Stimulated activated CD8-positive, alpha-beta memory T cell treated with anti-CD3 and anti-CD28 coated beads, Interleukin-15, amount 100 ng/mL, for 24 hours (primary cell): Measurements from ENCODE around the gene AMN.
"Not testable (repeated sequence)": the region's sequence is repeated elsewhere in the genome, so short reads cannot be mapped to it uniquely, and the experiment has no call there.

Experiments
- DNase-seq: peaks from one replicate; pipeline ENCODE4 v3.0.0-alpha.2; 2020; ENCODE audit warnings: low read depth

The AMN gene

GRCh38 chr14:102911991-102912761 is 10.3 kb upstream of the AMN start:
- no peak for DNase-seq

- DNase-seq = no peak
Measured at GRCh38 chr14:102913341-102914211, 8.9 kb upstream of the AMN start.

GRCh38 chr14:102914474-102915291 is 7.8 kb upstream of the AMN start:
- no peak for DNase-seq

GRCh38 chr14:102915292-102916110 is 7.0 kb upstream of the AMN start:
- DNase-seq = no peak

GRCh38 chr14:102916347-102917055 is 6.0 kb upstream of the AMN start:
- DNase-seq = no peak

GRCh38 chr14:102917056-102917385 is 5.4 kb upstream of the AMN start:
- DNase-seq = no peak

- no peak for DNase-seq
Measured at GRCh38 chr14:102917469-102918211, 4.8 kb upstream of the AMN start.

- DNase-seq = no peak
Measured at GRCh38 chr14:102918438-102918837, 4.0 kb upstream of the AMN start.

- no peak for DNase-seq
Measured at GRCh38 chr14:102920273-102920997, 2.0 kb upstream of the AMN start.

GRCh38 chr14:102920998-102921304 is 1.5 kb upstream of the AMN start:
- no peak for DNase-seq

GRCh38 chr14:102923201-102923924 is 900 bp downstream of the AMN start:
- DNase-seq = no peak

GRCh38 chr14:102923925-102924486 is 1.5 kb downstream of the AMN start:
- no peak for DNase-seq

- no peak for DNase-seq
Measured at GRCh38 chr14:102924632-102925588, 2.4 kb downstream of the AMN start.

- no peak for DNase-seq
Measured at GRCh38 chr14:102925646-102926045, 3.2 kb downstream of the AMN start.

GRCh38 chr14:102926104-102926503 is 3.6 kb downstream of the AMN start:
- no peak for DNase-seq

- not testable (repeated sequence) for DNase-seq
Measured at GRCh38 chr14:102926840-102927239, 4.4 kb downstream of the AMN start.

- no peak for DNase-seq
Measured at GRCh38 chr14:102927346-102927877, 4.9 kb downstream of the AMN start.
